ENCODE data around the gene PSMB5.

PSMB5 gene

DNA sequence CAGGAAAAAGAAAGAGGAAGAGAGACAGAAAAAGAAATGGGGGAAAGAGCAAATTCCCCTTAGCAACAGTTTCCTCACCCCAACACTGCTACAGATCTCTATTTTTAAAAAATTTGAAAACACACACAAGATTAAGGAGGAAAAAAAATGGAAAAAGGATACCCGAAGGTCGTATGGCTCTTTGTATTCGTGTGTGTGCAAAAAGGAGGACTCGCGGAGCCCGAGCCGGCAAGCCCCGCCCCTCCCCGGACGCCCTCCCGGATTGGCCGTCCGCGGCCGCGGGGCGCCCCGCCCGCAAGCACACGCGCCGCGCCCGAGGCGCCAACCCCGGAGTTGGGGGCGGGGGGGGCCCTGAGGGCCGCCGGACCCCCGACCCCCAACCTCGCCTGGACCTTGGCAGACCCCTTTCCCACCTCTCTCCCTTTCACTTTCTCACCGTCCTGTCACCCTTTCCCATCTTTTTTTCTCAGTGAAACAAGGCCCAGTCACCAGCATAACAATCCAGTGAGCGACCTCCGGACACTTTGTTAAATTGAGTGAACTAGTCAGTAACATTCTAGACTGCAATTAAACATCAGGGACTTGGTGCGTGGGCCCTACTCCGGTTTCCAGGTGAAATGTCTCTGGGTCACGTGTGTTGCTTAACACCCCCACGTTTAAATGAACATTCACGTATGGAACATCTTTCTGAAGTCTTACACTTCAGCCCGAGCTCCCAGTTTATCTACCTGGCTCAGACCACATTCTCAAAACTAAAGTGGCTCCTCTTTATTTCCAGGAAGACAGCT lies 24.6 kb downstream of the PSMB5 start, which contains the start of gene C14orf93:
C14orf93 (minus strand) TSS at position 205 of the 788 bp plus-strand sequence. CDS start 11,120 bp downstream, outside the sequence.
- peak; percentile 63; the same call in 1 of the 2 replicates for TF ChIP-seq TAF1 (IDR thresholded peaks at IDR 0.05; ENCODE audit: borderline replicate concordance, insufficient read depth, low read length)
- TF ChIP-seq SIN3A (IDR thresholded peaks at IDR 0.05; ENCODE audit: borderline replicate concordance, insufficient read depth, low read length), result no peak
- TF ChIP-seq POLR2AphosphoS5 (IDR thresholded peaks at IDR 0.05; ENCODE audit: low read depth, low read length), result peak; percentile 40; the same call in 1 of the 2 replicates

DNA sequence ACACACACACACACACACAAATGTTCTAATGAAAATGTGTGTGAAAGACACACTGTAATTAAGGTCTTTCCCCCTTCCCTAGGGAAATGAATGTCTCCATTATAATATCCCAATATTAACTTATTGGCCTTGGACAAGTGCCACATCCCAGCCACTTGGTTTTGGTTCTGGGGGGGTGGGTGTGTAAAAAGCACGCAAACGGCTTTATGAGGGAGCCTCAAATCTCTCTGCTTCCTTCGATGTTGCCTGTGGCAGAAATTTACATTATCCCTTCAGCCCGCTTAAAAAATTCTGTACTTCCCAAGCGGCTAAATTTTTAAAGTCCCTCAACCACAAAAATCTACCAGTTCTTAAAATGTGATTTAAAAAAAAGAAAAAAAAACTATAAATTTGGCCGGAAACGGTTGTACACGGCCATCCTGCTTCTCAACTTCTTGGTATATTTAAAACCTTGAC lies 25.2 kb downstream of the PSMB5 start:
- TF ChIP-seq POLR2AphosphoS5 (IDR thresholded peaks at IDR 0.05; ENCODE audit: low read depth, low read length) (no peak), SIN3A (IDR thresholded peaks at IDR 0.05; ENCODE audit: borderline replicate concordance, insufficient read depth, low read length) (no peak), TAF1 (IDR thresholded peaks at IDR 0.05; ENCODE audit: borderline replicate concordance, insufficient read depth, low read length) (no peak), FOXP2 (optimal IDR thresholded peaks at IDR 0.05; ENCODE audit: borderline replicate concordance, extremely low read depth, extremely low read length, insufficient read depth) (no peak)
- TF ChIP-seq, protein P1, sequence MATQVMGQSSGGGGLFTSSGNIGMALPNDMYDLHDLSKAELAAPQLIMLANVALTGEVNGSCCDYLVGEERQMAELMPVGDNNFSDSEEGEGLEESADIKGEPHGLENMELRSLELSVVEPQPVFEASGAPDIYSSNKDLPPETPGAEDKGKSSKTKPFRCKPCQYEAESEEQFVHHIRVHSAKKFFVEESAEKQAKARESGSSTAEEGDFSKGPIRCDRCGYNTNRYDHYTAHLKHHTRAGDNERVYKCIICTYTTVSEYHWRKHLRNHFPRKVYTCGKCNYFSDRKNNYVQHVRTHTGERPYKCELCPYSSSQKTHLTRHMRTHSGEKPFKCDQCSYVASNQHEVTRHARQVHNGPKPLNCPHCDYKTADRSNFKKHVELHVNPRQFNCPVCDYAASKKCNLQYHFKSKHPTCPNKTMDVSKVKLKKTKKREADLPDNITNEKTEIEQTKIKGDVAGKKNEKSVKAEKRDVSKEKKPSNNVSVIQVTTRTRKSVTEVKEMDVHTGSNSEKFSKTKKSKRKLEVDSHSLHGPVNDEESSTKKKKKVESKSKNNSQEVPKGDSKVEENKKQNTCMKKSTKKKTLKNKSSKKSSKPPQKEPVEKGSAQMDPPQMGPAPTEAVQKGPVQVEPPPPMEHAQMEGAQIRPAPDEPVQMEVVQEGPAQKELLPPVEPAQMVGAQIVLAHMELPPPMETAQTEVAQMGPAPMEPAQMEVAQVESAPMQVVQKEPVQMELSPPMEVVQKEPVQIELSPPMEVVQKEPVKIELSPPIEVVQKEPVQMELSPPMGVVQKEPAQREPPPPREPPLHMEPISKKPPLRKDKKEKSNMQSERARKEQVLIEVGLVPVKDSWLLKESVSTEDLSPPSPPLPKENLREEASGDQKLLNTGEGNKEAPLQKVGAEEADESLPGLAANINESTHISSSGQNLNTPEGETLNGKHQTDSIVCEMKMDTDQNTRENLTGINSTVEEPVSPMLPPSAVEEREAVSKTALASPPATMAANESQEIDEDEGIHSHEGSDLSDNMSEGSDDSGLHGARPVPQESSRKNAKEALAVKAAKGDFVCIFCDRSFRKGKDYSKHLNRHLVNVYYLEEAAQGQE (IDR thresholded peaks at IDR 0.05; ENCODE audit: insufficient read depth in 1 of 2, low read depth in 2 of 2, low read length in 2 of 2), result no peak

GRCh38 chr14:23008831-23009230 lies 25.9 kb downstream of the PSMB5 start:
- TF ChIP-seq FOXP2 (optimal IDR thresholded peaks at IDR 0.05; ENCODE audit: borderline replicate concordance, extremely low read depth, extremely low read length, insufficient read depth), result no peak
- no peak for TF ChIP-seq TAF1 (IDR thresholded peaks at IDR 0.05; ENCODE audit: borderline replicate concordance, insufficient read depth, low read length)
- no peak for TF ChIP-seq POLR2AphosphoS5 (IDR thresholded peaks at IDR 0.05; ENCODE audit: low read depth, low read length)
- TF ChIP-seq, protein P1 (IDR thresholded peaks at IDR 0.05; ENCODE audit: insufficient read depth in 1 of 2, low read depth in 2 of 2, low read length in 2 of 2), result no peak
- TF ChIP-seq SIN3A (IDR thresholded peaks at IDR 0.05; ENCODE audit: borderline replicate concordance, insufficient read depth, low read length), result no peak

GRCh38 chr14:23006544-23007419 lies 27.9 kb downstream of the PSMB5 start:
- peak; percentile 85 for TF ChIP-seq POLR2AphosphoS5 (IDR thresholded peaks at IDR 0.05; ENCODE audit: low read depth, low read length)
- 0 out of 2 replicates have a peak, but pooled peaks have one; percentile 16 for TF ChIP-seq SIN3A (IDR thresholded peaks at IDR 0.05; ENCODE audit: borderline replicate concordance, insufficient read depth, low read length)
- TF ChIP-seq TAF1 (IDR thresholded peaks at IDR 0.05; ENCODE audit: borderline replicate concordance, insufficient read depth, low read length), result peak; percentile 17; the same call in 1 of the 2 replicates
- TF ChIP-seq, protein P1 (IDR thresholded peaks at IDR 0.05; ENCODE audit: insufficient read depth in 1 of 2, low read depth in 2 of 2, low read length in 2 of 2), result 0 out of 4 replicates have a peak, but pooled peaks of 1 of the 2 experiments have one; percentile 6
- peak; percentile 38 for TF ChIP-seq FOXP2 (optimal IDR thresholded peaks at IDR 0.05; ENCODE audit: borderline replicate concordance, extremely low read depth, extremely low read length, insufficient read depth)

DNA sequence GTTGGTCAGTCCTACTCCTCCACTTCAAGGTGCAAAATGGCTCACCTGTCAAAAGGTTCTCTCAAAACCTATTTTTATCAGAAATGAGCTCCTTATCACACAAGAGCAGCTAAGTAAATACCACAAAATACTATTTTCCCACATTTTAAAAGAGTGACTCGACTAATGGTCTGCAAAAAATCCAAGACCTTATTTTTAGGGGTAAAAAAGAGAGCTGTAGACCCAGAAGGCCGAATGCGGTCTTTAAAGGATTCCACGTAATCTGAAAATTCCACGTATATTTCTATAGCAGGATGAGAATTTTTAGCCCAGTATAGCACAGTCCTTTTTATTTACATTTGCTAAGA lies 28.5 kb downstream of the PSMB5 start:
- TF ChIP-seq TAF1 (IDR thresholded peaks at IDR 0.05; ENCODE audit: borderline replicate concordance, insufficient read depth, low read length) (no peak), POLR2AphosphoS5 (IDR thresholded peaks at IDR 0.05; ENCODE audit: low read depth, low read length) (no peak), SIN3A (IDR thresholded peaks at IDR 0.05; ENCODE audit: borderline replicate concordance, insufficient read depth, low read length) (no peak), FOXP2 (optimal IDR thresholded peaks at IDR 0.05; ENCODE audit: borderline replicate concordance, extremely low read depth, extremely low read length, insufficient read depth) (no peak)
- TF ChIP-seq, protein P1 (IDR thresholded peaks at IDR 0.05; ENCODE audit: insufficient read depth in 1 of 2, low read depth in 2 of 2, low read length in 2 of 2), result no peak

All from PFSK-1 (cell line).